Activated CD8-positive, alpha-beta T cell treated with anti-CD3 and anti-CD28 coated beads for 36 hours (primary cell): ENCODE results near the gene RBMS3. TPM values are rescaled to one million over a fixed set of nuclear protein-coding genes. Genes with fewer than 3 reads are reported as not detected.

Source experiments
- ATAC-seq: fragments of 200-7000 bp; cut with Tn5 transposase; one replicate; pipeline ENCODE4 v1.10.0; 2021; ENCODE audit warnings: mild to moderate bottlenecking, moderate library complexity
- CTCF ChIA-PET: fragments of 350-600 bp; sonication (Branson Sonifier 250); formaldehyde crosslinking; loops from one replicate; lab custom pipeline; 2021; ENCODE audit warnings: antibody characterized with exemption; lab: Charles Lee
- POLR2A ChIA-PET: fragments of 350-600 bp; sonication (Branson Sonifier 250); formaldehyde crosslinking; loops from one replicate; lab custom pipeline; 2021; ENCODE audit warnings: antibody characterized with exemption; lab: Charles Lee
- DNase-seq: peaks from one replicate; pipeline ENCODE4 v3.0.0-alpha.2; 2020
- H3K27ac Mint-ChIP-seq: one replicate; pipeline ENCODE4 v1.8.0; 2021; ENCODE audit warnings: mild to moderate bottlenecking, mixed read lengths
- H3K27me3 Mint-ChIP-seq: one replicate; pipeline ENCODE4 v1.8.0; 2021; ENCODE audit warnings: mixed read lengths
- H3K36me3 Mint-ChIP-seq: one replicate; pipeline ENCODE4 v1.8.0; 2021; ENCODE audit warnings: low read depth, mixed read lengths
- H3K4me1 Mint-ChIP-seq: one replicate; pipeline ENCODE4 v1.8.0; 2021; ENCODE audit warnings: low read depth, mixed read lengths
- H3K4me3 Mint-ChIP-seq: one replicate; pipeline ENCODE4 v1.8.0; 2021; ENCODE audit warnings: mild to moderate bottlenecking, moderate library complexity, mixed read lengths
- H3K9me3 Mint-ChIP-seq: one replicate; pipeline ENCODE4 v1.8.0; 2021; ENCODE audit warnings: mixed read lengths
- intact Hi-C: fragments of 100-400 bp; cut with micrococcal nuclease; formaldehyde crosslinking; loops from one replicate; pipeline ENCODE4 v1.10.0; 2022
- total RNA-seq, 2 experiments: library from RNA; stranded (reverse); gene quantifications; one replicate each; pipeline ENCODE4 v1.2.3, GENCODE V29; 2021
- TF ChIP-seq, protein P1 (sequence below): fragments of 200-600 bp; IDR thresholded peaks from one replicate; pipeline ENCODE4 v1.8.0; 2022; ENCODE audit warnings: antibody characterized with exemption, mild to moderate bottlenecking

RBMS3 gene
- total RNA-seq, 2 experiments from 2014 or later, result 2.3 to 2.8 TPM

- Mint-ChIP-seq H3K27me3 (peaks cover 5% of the 10 kb centered on the region), H3K4me1 (no peaks in the 10 kb centered on the region), H3K9me3 (no peaks in the 10 kb centered on the region), H3K4me3 (no peak overlapping the region), H3K36me3 (no peaks in the 10 kb centered on the region), H3K27ac (no peak overlapping the region)
- DNase-seq (no peak), ATAC-seq (no peak)
- TF ChIP-seq, protein P1, sequence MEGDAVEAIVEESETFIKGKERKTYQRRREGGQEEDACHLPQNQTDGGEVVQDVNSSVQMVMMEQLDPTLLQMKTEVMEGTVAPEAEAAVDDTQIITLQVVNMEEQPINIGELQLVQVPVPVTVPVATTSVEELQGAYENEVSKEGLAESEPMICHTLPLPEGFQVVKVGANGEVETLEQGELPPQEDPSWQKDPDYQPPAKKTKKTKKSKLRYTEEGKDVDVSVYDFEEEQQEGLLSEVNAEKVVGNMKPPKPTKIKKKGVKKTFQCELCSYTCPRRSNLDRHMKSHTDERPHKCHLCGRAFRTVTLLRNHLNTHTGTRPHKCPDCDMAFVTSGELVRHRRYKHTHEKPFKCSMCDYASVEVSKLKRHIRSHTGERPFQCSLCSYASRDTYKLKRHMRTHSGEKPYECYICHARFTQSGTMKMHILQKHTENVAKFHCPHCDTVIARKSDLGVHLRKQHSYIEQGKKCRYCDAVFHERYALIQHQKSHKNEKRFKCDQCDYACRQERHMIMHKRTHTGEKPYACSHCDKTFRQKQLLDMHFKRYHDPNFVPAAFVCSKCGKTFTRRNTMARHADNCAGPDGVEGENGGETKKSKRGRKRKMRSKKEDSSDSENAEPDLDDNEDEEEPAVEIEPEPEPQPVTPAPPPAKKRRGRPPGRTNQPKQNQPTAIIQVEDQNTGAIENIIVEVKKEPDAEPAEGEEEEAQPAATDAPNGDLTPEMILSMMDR, result no peak
- ChIA-PET POLR2A (no interaction called here), CTCF (interaction anchor here (1.0 kb wide), 1 partner anchor 74 kb away, joined by 3 read pairs; no protein-coding TSS in a partner anchor)
- intact Hi-C loops, result no loop called here
Measured at GRCh38 chr3:29898171-29898965, 617.5 kb downstream of the RBMS3 start.

DNA sequence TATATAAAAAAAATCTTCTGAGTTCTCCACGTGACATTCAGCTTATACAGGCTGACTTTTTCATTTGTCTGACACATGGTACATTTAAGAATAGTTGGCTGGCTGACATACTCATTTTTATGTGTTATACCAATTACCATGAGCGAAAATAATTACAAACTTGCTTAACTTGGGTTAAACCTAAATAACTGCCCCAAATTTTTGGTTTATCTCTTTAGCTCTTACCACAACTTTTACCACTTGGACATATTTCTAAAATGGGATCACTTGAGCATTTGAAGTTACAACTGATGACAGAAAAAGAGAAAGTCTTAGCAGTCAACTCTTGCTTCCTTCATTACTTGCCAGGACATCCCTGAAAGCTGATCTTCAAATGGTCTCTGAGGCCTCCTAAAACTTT, 618.1 kb downstream of the RBMS3 start:
- TF ChIP-seq, protein P1, result no peak
- Mint-ChIP-seq H3K4me3 (no peak overlapping the region), H3K27me3 (peaks cover 5% of the 10 kb centered on the region), H3K9me3 (no peaks in the 10 kb centered on the region), H3K27ac (no peak overlapping the region), H3K36me3 (no peaks in the 10 kb centered on the region), H3K4me1 (no peaks in the 10 kb centered on the region)
- DNase-seq (no peak), ATAC-seq (no peak)
- ChIA-PET CTCF (interaction anchor here (1.0 kb wide), 1 partner anchor 73 kb away, joined by 3 read pairs; no protein-coding TSS in a partner anchor), POLR2A (no interaction called here)
- intact Hi-C loops, result no loop called here

DNA sequence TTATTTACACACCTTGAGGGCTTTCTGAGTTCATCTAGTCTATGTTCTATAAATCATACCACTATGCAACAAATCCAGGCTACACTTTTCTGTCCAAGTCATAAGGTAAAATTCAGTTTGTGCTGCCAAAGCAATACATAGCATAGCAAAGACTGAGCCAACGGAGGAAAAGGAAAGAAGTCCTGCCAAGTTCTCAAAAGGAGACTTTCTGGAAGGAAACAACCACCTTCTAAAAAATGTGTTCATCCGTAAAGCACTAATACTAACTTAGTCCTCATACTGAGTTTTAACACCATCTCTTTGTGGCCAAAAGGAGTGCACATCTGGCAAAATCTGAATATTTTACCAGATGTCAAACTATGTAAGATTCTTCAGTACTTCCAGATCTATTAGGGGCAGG, 620.2 kb downstream of the RBMS3 start:
- H3K4me1 Mint-ChIP-seq, result no peaks in the 10 kb centered on the region
- H3K4me3 Mint-ChIP-seq, result no peak overlapping the region
- DNase-seq, result no peak
- peaks cover 3% of the 10 kb centered on the region for H3K27me3 Mint-ChIP-seq
- ATAC-seq, result no peak
- TF ChIP-seq, protein P1, result no peak
- no peaks in the 10 kb centered on the region for H3K36me3 Mint-ChIP-seq
- intact Hi-C loops, result no loop called here
- no peaks in the 10 kb centered on the region for H3K9me3 Mint-ChIP-seq
- POLR2A ChIA-PET, result no interaction called here
- H3K27ac Mint-ChIP-seq, result no peak overlapping the region
- CTCF ChIA-PET, result no interaction called here

- intact Hi-C loops, result no loop called here
- DNase-seq (no peak), ATAC-seq (no peak)
- H3K4me1 Mint-ChIP-seq, result no peaks in the 10 kb centered on the region
- H3K9me3 Mint-ChIP-seq, result no peaks in the 10 kb centered on the region
- H3K4me3 Mint-ChIP-seq, result no peak overlapping the region
- ChIA-PET CTCF (no interaction called here), POLR2A (no interaction called here)
- H3K36me3 Mint-ChIP-seq, result no peaks in the 10 kb centered on the region
- TF ChIP-seq, protein P1, result no peak
- peaks cover 4% of the 10 kb centered on the region for H3K27me3 Mint-ChIP-seq
- H3K27ac Mint-ChIP-seq, result no peak overlapping the region
Measured at GRCh38 chr3:29903600-29903999, 622.7 kb downstream of the RBMS3 start.

- intact Hi-C loops, result no loop called here
- no peaks in the 10 kb centered on the region for H3K4me1 Mint-ChIP-seq
- TF ChIP-seq, protein P1, result no peak
- DNase-seq (no peak), ATAC-seq (no peak)
- POLR2A ChIA-PET, result no interaction called here
- no peak overlapping the region for H3K4me3 Mint-ChIP-seq
- H3K36me3 Mint-ChIP-seq, result no peaks in the 10 kb centered on the region
- peaks cover 9% of the 10 kb centered on the region for H3K27me3 Mint-ChIP-seq
- H3K27ac Mint-ChIP-seq, result no peak overlapping the region
- no peaks in the 10 kb centered on the region for H3K9me3 Mint-ChIP-seq
- CTCF ChIA-PET, result no interaction called here
Measured at GRCh38 chr3:29906906-29907305, 626.0 kb downstream of the RBMS3 start.
